DND-41 (cell line): ENCODE measurements around the gene MATR3.

Experiments used
- ATAC-seq: fragments of 200-7000 bp; cut with Tn5 transposase; 3 replicates; pipeline ENCODE4 v1.9.1; 2021; ENCODE audit warnings: low read depth; ENCODE audit not compliant: insufficient read depth
- DNase-seq: peaks from one replicate; pipeline ENCODE4 v3.0.0-alpha.2; 2020
- H2AFZ ChIP-seq: 2 replicates; pipeline ENCODE4 v1.6.0; 2012; ENCODE audit warnings: low read depth, low read length
- H3K27ac ChIP-seq: 2 replicates; pipeline ENCODE4 v1.5.1; 2012; ENCODE audit warnings: low read length, inconsistent platforms
- H3K27me3 ChIP-seq: fragments of 200-600 bp; sonication (generic); 2 replicates; pipeline ENCODE4 v1.6.0; 2012; ENCODE audit warnings: low read length, mild to moderate bottlenecking, inconsistent platforms; ENCODE audit not compliant: insufficient read depth, poor library complexity
- H3K36me3 ChIP-seq: 2 replicates; pipeline ENCODE4 v1.5.1; 2012; ENCODE audit warnings: low read length, inconsistent platforms; ENCODE audit not compliant: insufficient read depth
- H3K4me1 ChIP-seq: 2 replicates; pipeline ENCODE4 v1.5.1; 2012; ENCODE audit warnings: mild to moderate bottlenecking, low read length; ENCODE audit not compliant: insufficient read depth
- H3K4me2 ChIP-seq: 2 replicates; pipeline ENCODE4 v1.6.0; 2012; ENCODE audit warnings: mild to moderate bottlenecking, moderate library complexity, low read length, inconsistent platforms; ENCODE audit not compliant: insufficient read depth
- H3K4me3 ChIP-seq, 2 experiments: fragments of 200-600 bp in 1 of 2; shearing (Covaris generic) in 1 of 2; 2 replicates each; pipeline ENCODE4 v1.5.1; 2012 to 2016; ENCODE audit warnings: inconsistent platforms in 2 of 2, low read length in 2 of 2, mild to moderate bottlenecking in 2 of 2, low read depth in 1 of 2, moderate library complexity in 1 of 2
- H3K79me2 ChIP-seq: 2 replicates; pipeline ENCODE4 v1.6.0; 2012; ENCODE audit warnings: low read length, inconsistent platforms; ENCODE audit not compliant: insufficient read depth
- H3K9ac ChIP-seq: 2 replicates; pipeline ENCODE4 v1.6.0; 2012; ENCODE audit warnings: low read depth, mild to moderate bottlenecking, inconsistent platforms, low read length, moderate library complexity
- H3K9me3 ChIP-seq: 2 replicates; pipeline ENCODE4 v1.5.1; 2012; ENCODE audit warnings: low read length, moderate library complexity, mild to moderate bottlenecking, inconsistent platforms; ENCODE audit not compliant: insufficient read depth, severe bottlenecking
- H4K20me1 ChIP-seq: 2 replicates; pipeline ENCODE4 v1.6.0; 2012; ENCODE audit warnings: low read length; ENCODE audit not compliant: insufficient read depth
- EZH2 ChIP-seq: IDR thresholded peaks from 3 replicates; pipeline ENCODE4 v1.6.1; 2012; ENCODE audit warnings: borderline replicate concordance, low read depth, mild to moderate bottlenecking, moderate library complexity, low read length, inconsistent platforms; ENCODE audit not compliant: severe bottlenecking
- TF ChIP-seq, protein P1 (sequence below): IDR thresholded peaks from 2 replicates; pipeline ENCODE4 v1.5.1; 2012; ENCODE audit warnings: borderline replicate concordance, low read length, moderate library complexity, mild to moderate bottlenecking; ENCODE audit not compliant: poor library complexity, severe bottlenecking; ENCODE audit errors: extremely low read depth

MATR3 gene

DNA sequence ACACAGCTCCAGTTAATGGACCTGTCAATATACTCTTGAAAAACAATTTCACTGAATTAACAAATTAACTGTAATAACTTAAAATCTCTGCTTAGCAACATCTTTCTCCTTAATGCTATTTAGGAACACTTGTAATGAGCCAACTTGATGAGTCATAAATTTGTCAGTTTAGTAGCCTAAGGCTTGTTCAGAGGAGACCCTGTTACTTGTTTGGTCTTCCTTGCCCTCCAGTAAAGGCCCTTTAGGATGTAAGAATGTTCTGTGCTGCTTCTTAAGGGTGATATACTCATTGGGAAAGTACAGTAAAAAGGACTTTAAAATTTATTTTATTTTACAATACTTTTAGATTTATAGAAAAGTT, 11.4 kb upstream of the MATR3 start:
- Histone ChIP-seq H3K79me2 (peaks cover 39% of the 10 kb centered on the region), H3K4me1 (peaks cover 8% of the 10 kb centered on the region), H3K4me2 (no peak overlapping the region), H4K20me1 (peaks cover 15% of the 10 kb centered on the region; the same call in 1 of the 2 replicates), H3K9me3 (no peaks in the 10 kb centered on the region), H3K36me3 (peaks cover 76% of the 10 kb centered on the region), H3K27ac (no peak overlapping the region), H3K4me3 (no peak overlapping the region), H2AFZ (no peak overlapping the region), H3K27me3 (no peaks in the 10 kb centered on the region), H3K9ac (no peak overlapping the region)
- DNase-seq (no peak), ATAC-seq (no peak)
- TF ChIP-seq, protein P1, sequence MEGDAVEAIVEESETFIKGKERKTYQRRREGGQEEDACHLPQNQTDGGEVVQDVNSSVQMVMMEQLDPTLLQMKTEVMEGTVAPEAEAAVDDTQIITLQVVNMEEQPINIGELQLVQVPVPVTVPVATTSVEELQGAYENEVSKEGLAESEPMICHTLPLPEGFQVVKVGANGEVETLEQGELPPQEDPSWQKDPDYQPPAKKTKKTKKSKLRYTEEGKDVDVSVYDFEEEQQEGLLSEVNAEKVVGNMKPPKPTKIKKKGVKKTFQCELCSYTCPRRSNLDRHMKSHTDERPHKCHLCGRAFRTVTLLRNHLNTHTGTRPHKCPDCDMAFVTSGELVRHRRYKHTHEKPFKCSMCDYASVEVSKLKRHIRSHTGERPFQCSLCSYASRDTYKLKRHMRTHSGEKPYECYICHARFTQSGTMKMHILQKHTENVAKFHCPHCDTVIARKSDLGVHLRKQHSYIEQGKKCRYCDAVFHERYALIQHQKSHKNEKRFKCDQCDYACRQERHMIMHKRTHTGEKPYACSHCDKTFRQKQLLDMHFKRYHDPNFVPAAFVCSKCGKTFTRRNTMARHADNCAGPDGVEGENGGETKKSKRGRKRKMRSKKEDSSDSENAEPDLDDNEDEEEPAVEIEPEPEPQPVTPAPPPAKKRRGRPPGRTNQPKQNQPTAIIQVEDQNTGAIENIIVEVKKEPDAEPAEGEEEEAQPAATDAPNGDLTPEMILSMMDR: no peak
- TF ChIP-seq EZH2: no peak

DNA sequence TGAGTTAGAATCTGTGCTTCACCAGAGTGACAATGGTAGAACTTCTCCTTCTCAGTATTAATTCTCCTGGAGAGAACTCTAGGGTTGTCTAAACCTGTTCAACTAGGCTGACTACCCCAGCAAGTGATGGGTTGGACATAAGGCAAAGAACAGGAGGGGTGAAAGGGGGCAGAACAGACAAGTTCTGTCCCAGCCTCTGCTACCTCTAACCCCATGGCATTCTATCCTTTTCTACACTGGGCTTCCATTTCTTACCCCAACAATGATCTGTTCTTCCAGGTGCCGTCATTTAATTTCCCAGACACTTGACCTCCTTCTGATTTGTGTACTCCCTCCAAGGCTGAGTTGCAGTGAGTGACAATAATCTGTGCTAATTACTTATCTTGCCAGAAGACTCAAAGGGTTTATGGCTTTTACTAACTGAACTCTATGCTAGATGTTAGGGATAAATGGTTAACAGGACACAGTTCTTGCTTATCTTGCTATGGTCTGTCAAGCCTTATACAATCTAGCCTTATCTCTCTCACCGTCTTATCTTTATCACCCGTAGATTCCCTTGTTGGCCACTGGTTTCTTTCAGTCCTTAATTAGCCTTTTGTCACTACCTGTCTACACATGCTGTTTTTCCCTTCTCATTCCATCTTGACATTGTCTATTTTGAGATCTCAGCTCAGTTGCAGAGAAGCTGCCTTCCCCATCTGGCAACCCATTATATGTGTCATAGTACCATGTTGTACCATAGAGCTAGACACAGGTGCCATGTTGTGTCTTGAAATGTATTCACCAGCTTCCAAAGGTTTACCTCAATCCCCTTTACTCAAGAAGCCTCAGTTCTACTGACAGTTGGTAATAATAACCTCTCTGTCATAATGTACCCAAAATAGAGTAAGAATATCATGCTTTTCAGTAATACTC, 10.0 kb upstream of the MATR3 start:
- Histone ChIP-seq H4K20me1 (peaks cover 14% of the 10 kb centered on the region; the same call in 1 of the 2 replicates), H3K27ac (no peak overlapping the region)

DNA sequence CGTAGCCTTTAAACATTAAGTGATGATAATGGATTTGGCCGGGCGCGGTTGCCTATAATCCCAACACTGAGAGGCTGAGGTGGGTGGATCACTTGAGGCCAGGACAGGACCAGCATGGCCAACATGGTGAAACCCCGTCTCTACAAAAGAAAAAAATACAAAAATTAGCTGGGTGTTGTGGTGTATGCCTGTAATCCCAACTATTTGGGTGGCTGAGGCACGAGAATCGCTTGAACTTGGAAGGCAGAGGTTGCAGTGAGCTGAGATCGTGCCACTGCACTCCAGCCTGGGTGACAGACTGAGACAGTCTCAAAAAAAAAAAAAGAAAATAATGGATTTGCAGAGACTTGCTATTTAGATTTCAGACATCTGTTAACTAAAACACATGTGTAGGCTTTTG, 9.2 kb upstream of the MATR3 start:
- Histone ChIP-seq H3K9me3 (no peaks in the 10 kb centered on the region), H3K9ac (no peak overlapping the region), H3K4me3 (no peak overlapping the region), H3K79me2 (peaks cover 21% of the 10 kb centered on the region; the same call in 1 of the 2 replicates), H3K36me3 (peaks cover 62% of the 10 kb centered on the region), H4K20me1 (peaks cover 11% of the 10 kb centered on the region; the same call in 1 of the 2 replicates), H2AFZ (no peak overlapping the region), H3K4me1 (no peaks in the 10 kb centered on the region), H3K4me2 (no peak overlapping the region), H3K27me3 (no peaks in the 10 kb centered on the region), H3K27ac (no peak overlapping the region)
- ATAC-seq (no peak), DNase-seq (no peak)
- no peak for TF ChIP-seq EZH2
- TF ChIP-seq, protein P1: no peak

More for the DNA sequence above, 10.0 kb upstream of the MATR3 start:
- Histone ChIP-seq H3K36me3 (peaks cover 67% of the 10 kb centered on the region), H3K4me3 (no peak overlapping the region), H3K9ac (no peak overlapping the region), H3K9me3 (no peaks in the 10 kb centered on the region), H3K79me2 (peaks cover 27% of the 10 kb centered on the region; the same call in 1 of the 2 replicates), H3K4me1 (peaks cover 5% of the 10 kb centered on the region; the same call in 1 of the 2 replicates), H2AFZ (no peak overlapping the region), H3K4me2 (no peak overlapping the region), H3K27me3 (no peaks in the 10 kb centered on the region)
- DNase-seq (no peak), ATAC-seq (no peak)
- TF ChIP-seq, protein P1: no peak
- TF ChIP-seq EZH2: no peak
